Endothelial cell of umbilical vein (primary cell): ENCODE measurements around the gene EDC3. TPM values are rescaled to one million over a fixed set of nuclear protein-coding genes. Genes with fewer than 3 reads are reported as not detected.

ENCODE experiments used
- BruUV-seq: library from RNA; stranded (reverse); fragments of 400-500 nt; replicated peaks from 2 replicates; lab custom pipeline; 2021; lab: Mats Ljungman, UMichigan
- CTCF ChIA-PET: fragments of 300-600, 350-600 bp; sonication (Branson Sonifier 250); formaldehyde crosslinking; loops from one replicate; lab custom pipeline; 2021; ENCODE audit warnings: antibody characterized with exemption, inconsistent platforms; lab: Charles Lee
- POLR2A ChIA-PET: fragments of 300-600, 350-600 bp; sonication (Branson Sonifier 250); formaldehyde crosslinking; loops from one replicate; lab custom pipeline; 2021; ENCODE audit warnings: antibody characterized with exemption, inconsistent platforms; lab: Charles Lee
- DNase-seq: peaks from one replicate; pipeline ENCODE4 v3.0.0-alpha.2; 2011; ENCODE audit warnings: low read depth, low spot score
- FAIRE-seq: peaks from 2 replicates; lab custom pipeline; 2011; peaks lifted over from hg19 to GRCh38; lab: Jason Lieb, UNC
- H2AFZ ChIP-seq: 2 replicates; pipeline ENCODE4 v1.6.0; 2012; ENCODE audit warnings: low read depth, low read length, control low read depth, inconsistent platforms
- H3K27ac ChIP-seq: 2 replicates; pipeline ENCODE4 v1.5.1; 2011; ENCODE audit warnings: low read depth, mild to moderate bottlenecking, control low read depth, low read length, moderate library complexity; ENCODE audit not compliant: insufficient read depth
- H3K27me3 ChIP-seq, 2 experiments: 2 replicates each; pipeline versions ENCODE4 v1.6.0 to v1.6.1; 2011; ENCODE audit warnings: low read length in 2 of 2, mixed read lengths in 1 of 2; ENCODE audit not compliant: control insufficient read depth in 2 of 2, insufficient read depth in 2 of 2
- H3K36me3 ChIP-seq, 2 experiments: 2 replicates in 1 of 2; 3 replicates in 1 of 2; pipeline ENCODE4 v1.5.1; 2011; ENCODE audit warnings: low read length in 2 of 2, mild to moderate bottlenecking in 1 of 2, moderate library complexity in 1 of 2; ENCODE audit not compliant: control insufficient read depth in 2 of 2, insufficient read depth in 2 of 2; ENCODE audit errors: extremely low read depth in 1 of 2
- H3K4me1 ChIP-seq: 3 replicates; pipeline ENCODE4 v1.5.1; 2011; ENCODE audit warnings: mild to moderate bottlenecking, low read length; ENCODE audit not compliant: control insufficient read depth, insufficient read depth; ENCODE audit errors: extremely low read depth
- H3K4me2 ChIP-seq: 2 replicates; pipeline ENCODE4 v1.6.1; 2011; ENCODE audit warnings: low read length, control low read depth, mixed read lengths; ENCODE audit not compliant: insufficient read depth
- H3K4me3 ChIP-seq, 3 experiments: fragments of 200-600 bp in 1 of 3; sonication (generic), shearing (Covaris generic) in 1 of 3; replicated peaks in 1 of 3; 2 replicates each; pipeline ENCODE4 v1.5.1; 2011 to 2016; ENCODE audit warnings: control low read depth in 3 of 3, low read length in 3 of 3, mild to moderate bottlenecking in 2 of 3, inconsistent platforms in 1 of 3, low read depth in 1 of 3, moderate library complexity in 1 of 3; ENCODE audit not compliant: insufficient read depth in 1 of 3
- H3K79me2 ChIP-seq: 2 replicates; pipeline ENCODE4 v1.6.0; 2012; ENCODE audit warnings: low read length, inconsistent platforms; ENCODE audit not compliant: control insufficient read depth, insufficient read depth
- H3K9ac ChIP-seq: replicated peaks from 2 replicates; pipeline ENCODE3; 2011; ENCODE audit warnings: low read length, control low read depth; ENCODE audit not compliant: insufficient read depth; ENCODE audit errors: extremely low read depth
- H3K9me1 ChIP-seq: replicated peaks from 3 replicates; pipeline ENCODE4 v1.6.0; 2011; ENCODE audit warnings: mild to moderate bottlenecking, low read length; ENCODE audit not compliant: control insufficient read depth, insufficient read depth; ENCODE audit errors: extremely low read depth
- H3K9me3 ChIP-seq: replicated peaks from 2 replicates; pipeline ENCODE4 v1.5.1; 2012; ENCODE audit warnings: low read length, inconsistent platforms; ENCODE audit not compliant: control insufficient read depth, insufficient read depth
- H4K20me1 ChIP-seq: replicated peaks from 2 replicates; pipeline ENCODE3; 2011; ENCODE audit warnings: mild to moderate bottlenecking, low read length; ENCODE audit not compliant: control insufficient read depth, insufficient read depth; ENCODE audit errors: extremely low read depth
- CTCF ChIP-seq, 2 donors: IDR thresholded peaks; 1 replicate in 1 of 2; 2 replicates in 1 of 2; pipeline ENCODE4 v1.5.1; 2011; ENCODE audit warnings: low read length in 2 of 2, mild to moderate bottlenecking in 2 of 2, moderate library complexity in 2 of 2, control low read depth in 1 of 2, inconsistent platforms in 1 of 2, low read depth in 1 of 2; ENCODE audit not compliant: insufficient read depth in 1 of 2; ENCODE audit errors: extremely low read depth in 1 of 2
- EZH2 ChIP-seq: IDR thresholded peaks from 2 replicates; pipeline ENCODE4 v1.6.1; 2012; ENCODE audit warnings: borderline replicate concordance, low read depth, mild to moderate bottlenecking, moderate library complexity, low read length, inconsistent platforms; ENCODE audit not compliant: severe bottlenecking
- FOS ChIP-seq: IDR thresholded peaks from 2 replicates; pipeline ENCODE4 v1.6.1; 2011; ENCODE audit warnings: mild to moderate bottlenecking, low read length, moderate library complexity, borderline replicate concordance; ENCODE audit not compliant: insufficient read depth
- GATA2 ChIP-seq: IDR thresholded peaks from 2 replicates; pipeline ENCODE4 v1.7.0; 2011; ENCODE audit warnings: low read depth, mild to moderate bottlenecking, moderate library complexity, mixed read lengths, low read length; ENCODE audit not compliant: insufficient read length, insufficient read depth
- JUN ChIP-seq: IDR thresholded peaks from 2 replicates; pipeline ENCODE4 v1.6.1; 2011; ENCODE audit warnings: borderline replicate concordance, low read depth; ENCODE audit not compliant: insufficient read length, insufficient read depth
- MAX ChIP-seq: IDR thresholded peaks from 2 replicates; pipeline ENCODE4 v1.6.1; 2011; ENCODE audit not compliant: insufficient read depth, insufficient read length
- MYC ChIP-seq: IDR thresholded peaks from one replicate; pipeline ENCODE4 v1.6.1; 2011; ENCODE audit warnings: mild to moderate bottlenecking, low read depth, low read length
- POLR2A ChIP-seq: IDR thresholded peaks from 2 replicates; pipeline ENCODE4 v1.6.1; 2012; ENCODE audit warnings: low read depth, mild to moderate bottlenecking, control low read depth, low read length
- POLR2AphosphoS5 ChIP-seq: IDR thresholded peaks from 2 replicates; pipeline ENCODE4 v1.6.1; 2012; ENCODE audit warnings: low read depth, mild to moderate bottlenecking, control low read depth, low read length, moderate library complexity; ENCODE audit not compliant: insufficient read depth
- dilution Hi-C: fragments of 300-500 bp; cut with MboI; formaldehyde crosslinking; loops from one replicate; pipeline ENCODE4 v1.15.0; 2019; ENCODE audit warnings: low sequenced_read_pairs; ENCODE audit not compliant: extremely low pct_ligation_motif_present
- intact Hi-C: fragments of 100-400 bp; cut with micrococcal nuclease; formaldehyde crosslinking; loops from one replicate; pipeline ENCODE4 v1.10.0; 2022
- polyA plus RNA-seq, 4 experiments: library from polyadenylated mRNA; depleted of rRNA in 3 of 4; stranded (reverse) in 3 of 4; unstranded in 1 of 4; fragments of >200 nt; gene quantifications; 2 replicates each; pipeline versions ENCODE4 v1.2.1 to v1.2.3, GENCODE V29; 2011 to 2012; ENCODE audit warnings: missing spikeins in 1 of 4
- total RNA-seq: library from RNA; stranded (reverse); gene quantifications from 2 replicates; pipeline ENCODE4 v1.2.3, GENCODE V29; 2021

The EDC3 gene
- total and polyA plus RNA-seq, 2 donors (not counting 3 experiments of a cell fraction or from before 2014, with no cell fraction given), result 55.9 to 56.5 TPM

GRCh38 chr15:74619916-74620635 is 75.7 kb downstream of the EDC3 start:
- no TSS peak for BruUV-seq
- dilution Hi-C loops, result no loop called here
- no peak for DNase-seq
- no peak overlapping the region for H3K4me3 ChIP-seq
- peaks cover 29 to 55% of the 10 kb centered on the region in 2 experiments for H3K36me3 ChIP-seq
- intact Hi-C loops, result loop anchor here (5.0 kb wide), 1 partner anchor 183 kb away; no protein-coding TSS in a partner anchor
- peaks cover 8% of the 10 kb centered on the region for H4K20me1 ChIP-seq
- peaks cover 9% of the 10 kb centered on the region for H3K4me1 ChIP-seq
- ChIA-PET POLR2A (no interaction called here), CTCF (interaction anchor here (0.7 to 8.4 kb wide), 5 partner anchors 12 to 238 kb away, joined by 3 to 82 read pairs (median 11); no protein-coding TSS in a partner anchor)
- TF ChIP-seq POLR2A, result no peak
- TF ChIP-seq MYC, result no peak
- TF ChIP-seq FOS, result no peak
- TF ChIP-seq MAX, result no peak
- TF ChIP-seq POLR2AphosphoS5, result no peak
- TF ChIP-seq GATA2, result no peak
- TF ChIP-seq CTCF (IDR thresholded peaks at IDR 0.05; ENCODE audit: extremely low read depth in 1 of 2, insufficient read depth in 1 of 2, low read depth in 1 of 2, low read length in 2 of 2), result no peak
- no peak for TF ChIP-seq JUN
- no peak for TF ChIP-seq EZH2
- H3K9ac ChIP-seq, result no peak overlapping the region
- no peaks in the 10 kb centered on the region for H3K9me1 ChIP-seq
- no peak overlapping the region for H3K4me2 ChIP-seq
- no peak overlapping the region for H2AFZ ChIP-seq
- H3K27me3 ChIP-seq, result no peaks in the 10 kb centered on the region
- peaks cover 60% of the 10 kb centered on the region for H3K79me2 ChIP-seq
- FAIRE-seq, result no peak
- H3K27ac ChIP-seq, result no peak overlapping the region
- no peaks in the 10 kb centered on the region for H3K9me3 ChIP-seq
